Measurements from ENCODE around the gene PARVA. TPM values are rescaled to one million over a fixed set of nuclear protein-coding genes. Genes with fewer than 3 reads are reported as not detected.

Gene PARVA
- total RNA-seq, 1 donor from 2014 or later = 55.9 TPM

- DNase-seq (ENCODE audit: low spot score) = peak; percentile 69
These were observed 901 bp upstream of the PARVA start for GRCh38 chr11:12376259-12377081.

GRCh38 chr11:12377824-12378593, 638 bp downstream of the PARVA start:
- peak; percentile 80 for DNase-seq (ENCODE audit: low spot score)

- peak; percentile 96 for DNase-seq (ENCODE audit: low spot score)
These were observed 3.4 kb downstream of the PARVA start for GRCh38 chr11:12380565-12381325.

GRCh38 chr11:12381875-12382274, 4.5 kb downstream of the PARVA start:
- no peak for DNase-seq (ENCODE audit: low spot score)

- DNase-seq (ENCODE audit: low spot score) = no peak
These were observed 5.1 kb downstream of the PARVA start for GRCh38 chr11:12382451-12382850.

- no peak for DNase-seq (ENCODE audit: low spot score)
These were observed 8.9 kb downstream of the PARVA start for GRCh38 chr11:12386309-12386708.

GRCh38 chr11:12386745-12387144, 9.4 kb downstream of the PARVA start:
- DNase-seq (ENCODE audit: low spot score) = no peak

- DNase-seq (ENCODE audit: low spot score) = peak; percentile 58
These were observed 10.8 kb downstream of the PARVA start for GRCh38 chr11:12388173-12388572.

GRCh38 chr11:12388939-12389670, 11.7 kb downstream of the PARVA start:
- no peak for DNase-seq (ENCODE audit: low spot score)

- no peak for DNase-seq (ENCODE audit: low spot score)
These were observed 12.6 kb downstream of the PARVA start for GRCh38 chr11:12389676-12390657.

GRCh38 chr11:12390687-12391110, 13.3 kb downstream of the PARVA start:
- DNase-seq (ENCODE audit: low spot score) = no peak

GRCh38 chr11:12392672-12393071, 15.3 kb downstream of the PARVA start:
- DNase-seq (ENCODE audit: low spot score) = no peak

GRCh38 chr11:12393691-12394090, 16.3 kb downstream of the PARVA start:
- DNase-seq (ENCODE audit: low spot score) = no peak

GRCh38 chr11:12394601-12395000, 17.2 kb downstream of the PARVA start:
- DNase-seq (ENCODE audit: low spot score) = no peak

GRCh38 chr11:12395333-12395732, 18.0 kb downstream of the PARVA start:
- DNase-seq (ENCODE audit: low spot score) = no peak

- peak; percentile 86 for DNase-seq (ENCODE audit: low spot score)
These were observed 20.6 kb downstream of the PARVA start for GRCh38 chr11:12397931-12398334.

- DNase-seq (ENCODE audit: low spot score) = no peak
These were observed 22.0 kb downstream of the PARVA start for GRCh38 chr11:12399355-12399754.

GRCh38 chr11:12402025-12402424, 24.7 kb downstream of the PARVA start:
- no peak for DNase-seq (ENCODE audit: low spot score)

GRCh38 chr11:12402691-12403120, 25.3 kb downstream of the PARVA start:
- peak; percentile 83 for DNase-seq (ENCODE audit: low spot score)

Data from umbilical cord (tissue), 2 donors.